Vagina (tissue), 2 donors: ENCODE data around the gene ERBB3. TPM values are rescaled to one million over a fixed set of nuclear protein-coding genes. Genes with fewer than 3 reads are reported as not detected.

Source experiments
- DNase-seq, 2 donors: peaks; one replicate each; pipeline ENCODE4 v3.0.0-alpha.2; 2017; ENCODE audit errors: extremely low spot score in 2 of 2
- H3K27ac ChIP-seq: fragments of 200-600 bp; sonication (generic); one replicate; pipeline ENCODE4 v1.5.1; 2019
- H3K27me3 ChIP-seq: fragments of 200-600 bp; sonication (generic); one replicate; pipeline ENCODE4 v1.5.1; 2019
- H3K36me3 ChIP-seq, 2 donors: fragments of 200-600 bp; sonication (generic); one replicate each; pipeline ENCODE4 v1.5.1; 2017 to 2019
- H3K4me1 ChIP-seq: fragments of 200-600 bp; sonication (generic); one replicate; pipeline ENCODE4 v1.5.1; 2019
- H3K4me3 ChIP-seq, 2 donors: fragments of 200-600 bp; sonication (generic); 1 replicate in 1 of 2; 2 replicates in 1 of 2; pipeline ENCODE4 v1.5.1; 2016 to 2019
- H3K9me3 ChIP-seq: fragments of 200-600 bp; sonication (generic); one replicate; pipeline ENCODE4 v1.5.1; 2019
- CTCF ChIP-seq, 3 experiments: fragments of 450-650 bp in 2 of 3; fragments of 200-600 bp in 1 of 3; sonication (generic) in 1 of 3; IDR thresholded peaks; one replicate each; pipeline ENCODE4 v1.5.1; 2017 to 2019; ENCODE audit warnings: antibody characterized with exemption in 3 of 3, mild to moderate bottlenecking in 2 of 3, moderate library complexity in 2 of 3
- POLR2A ChIP-seq, 2 donors: fragments of 450-650 bp; IDR thresholded peaks; one replicate each; pipeline ENCODE4 v1.6.1; 2017; ENCODE audit warnings: antibody characterized with exemption in 2 of 2, mild to moderate bottlenecking in 2 of 2, moderate library complexity in 2 of 2
- POLR2AphosphoS5 ChIP-seq, 2 donors: sonication (generic); formaldehyde crosslinking; IDR thresholded peaks; one replicate each; pipeline ENCODE4 v1.9.0; 2017; ENCODE audit warnings: antibody characterized with exemption in 2 of 2, mild to moderate bottlenecking in 2 of 2, low read depth in 1 of 2; ENCODE audit not compliant: insufficient read depth in 1 of 2
- intact Hi-C: fragments of 100-400 bp; cut with DNase I; formaldehyde crosslinking; loops from one replicate; pipeline ENCODE4 v1.15.1; 2023
- total RNA-seq: library from RNA; depleted of rRNA; stranded (reverse); fragments of >200 nt; gene quantifications from one replicate; pipeline ENCODE4 v1.2.3, GENCODE V29; 2016

Gene ERBB3
- total RNA-seq, 1 donor from 2014 or later = 53.8 TPM

- peaks cover 0 to 29% of the 10 kb centered on the region in 2 donors for H3K36me3 ChIP-seq
- H3K27me3 ChIP-seq = no peaks in the 10 kb centered on the region
- TF ChIP-seq POLR2AphosphoS5 (IDR thresholded peaks at IDR 0.05; ENCODE audit: insufficient read depth in 1 of 2, low read depth in 1 of 2) = no peak
- no peak for TF ChIP-seq CTCF (IDR thresholded peaks at IDR 0.05)
- no peak for TF ChIP-seq POLR2A (IDR thresholded peaks at IDR 0.05)
- peaks cover 35% of the 10 kb centered on the region for H3K4me1 ChIP-seq
- H3K4me3 ChIP-seq = peak overlapping the region; percentile 62 to 97
- no peak for DNase-seq
- intact Hi-C loops = no loop called here
- peak overlapping the region; percentile 85 for H3K27ac ChIP-seq
- H3K9me3 ChIP-seq = no peaks in the 10 kb centered on the region
These were observed 23.8 kb downstream of the ERBB3 start for GRCh38 chr12:56103823-56104108.

DNA sequence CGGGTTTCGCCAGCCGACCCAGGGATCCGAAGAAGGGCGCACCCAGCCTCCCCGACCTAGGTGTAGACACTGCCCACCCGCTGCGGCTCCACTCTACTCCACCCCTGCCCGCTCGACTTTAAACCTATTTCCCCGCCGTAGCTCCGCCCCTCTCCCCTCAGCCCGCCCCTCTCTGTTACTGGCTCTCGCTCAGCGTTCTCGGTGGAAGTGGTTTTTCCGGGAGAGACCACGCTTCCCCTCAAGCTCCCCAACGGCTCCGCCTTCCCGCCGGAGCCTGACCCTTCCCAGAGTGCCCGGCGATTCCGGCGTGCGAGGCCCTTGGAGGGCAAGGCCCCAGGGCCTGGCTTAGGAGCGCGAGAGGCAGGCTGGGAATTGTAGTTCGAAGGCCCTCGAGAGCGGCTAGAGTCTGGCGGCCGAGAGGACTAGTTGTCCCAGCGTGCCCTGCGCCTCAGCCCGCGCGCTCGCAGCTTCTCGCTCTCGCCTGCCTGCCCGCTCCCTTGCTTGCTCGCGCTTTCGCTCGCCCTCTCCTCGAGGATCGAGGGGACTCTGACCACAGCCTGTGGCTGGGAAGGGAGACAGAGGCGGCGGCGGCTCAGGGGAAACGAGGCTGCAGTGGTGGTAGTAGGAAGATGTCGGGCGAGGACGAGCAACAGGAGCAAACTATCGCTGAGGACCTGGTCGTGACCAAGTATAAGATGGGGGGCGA is 24.3 kb downstream of the ERBB3 start, which contains the start of gene PA2G4:
PA2G4 (plus strand) TSS at position 451 of the 706 bp plus-strand sequence; CDS start at position 630, 179 bp downstream.
- H3K9me3 ChIP-seq = no peaks in the 10 kb centered on the region
- no peaks in the 10 kb centered on the region for H3K27me3 ChIP-seq
- intact Hi-C loops = no loop called here
- peak; percentile 99 for DNase-seq
- peaks cover 0 to 34% of the 10 kb centered on the region in 2 donors for H3K36me3 ChIP-seq
- H3K4me3 ChIP-seq = peak within 1 kb of the TSS; percentile 62 to 97
- H3K27ac ChIP-seq = peak within 1 kb of the TSS; percentile 85
- H3K4me1 ChIP-seq = peaks cover 35% of the 10 kb centered on the region
- peak in 1 of 2 donors; percentile 73 for TF ChIP-seq POLR2A (IDR thresholded peaks at IDR 0.05)
- peak in 1 of 3 experiments; percentile 14 for TF ChIP-seq CTCF (IDR thresholded peaks at IDR 0.05)
- peak; percentile 98 to 99 for TF ChIP-seq POLR2AphosphoS5 (IDR thresholded peaks at IDR 0.05; ENCODE audit: insufficient read depth in 1 of 2, low read depth in 1 of 2)

DNA sequence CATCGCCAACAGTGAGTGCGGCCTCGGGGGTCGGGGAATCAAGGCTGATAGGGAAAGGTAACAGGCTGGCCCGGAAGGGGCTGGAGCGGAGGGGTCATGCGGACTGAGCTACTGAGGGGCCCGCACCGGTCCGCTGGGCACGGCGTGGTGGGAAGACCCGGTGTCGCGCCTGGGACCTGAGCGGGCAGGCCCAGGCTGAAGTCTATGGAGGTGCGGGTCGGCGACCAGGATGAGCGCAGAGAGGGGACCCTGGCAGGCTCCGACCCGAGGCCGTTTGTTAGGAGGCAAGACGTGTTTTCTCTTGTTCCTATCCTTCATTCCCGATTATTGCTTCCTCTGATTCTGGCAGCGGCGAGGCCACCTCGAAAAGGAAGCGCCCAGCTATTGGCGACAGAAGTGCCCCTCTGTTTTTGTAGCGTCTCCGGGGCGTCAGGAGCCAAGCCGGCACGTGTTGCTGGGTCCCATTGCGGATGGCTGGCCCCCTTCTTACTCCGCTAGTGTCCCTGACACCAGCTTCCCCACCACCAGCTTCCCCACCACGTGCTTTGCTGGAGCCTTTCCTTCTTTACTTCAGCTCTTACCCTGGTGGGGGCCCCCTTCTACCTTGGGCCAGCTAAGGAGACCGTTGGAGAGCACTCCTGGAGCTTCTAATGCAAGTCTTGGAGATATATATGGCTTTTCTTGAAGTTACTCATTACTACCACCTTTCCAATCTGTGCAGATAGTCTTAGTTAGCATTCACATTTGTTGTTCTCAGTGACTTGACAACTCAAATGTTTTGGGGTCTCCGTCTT is 25.0 kb downstream of the ERBB3 start:
- H3K36me3 ChIP-seq = peaks cover 0 to 42% of the 10 kb centered on the region in 2 donors
- DNase-seq = no peak
- H3K4me3 ChIP-seq = peak overlapping the region; percentile 62 to 97
- peak overlapping the region; percentile 85 for H3K27ac ChIP-seq
- intact Hi-C loops = no loop called here
- no peaks in the 10 kb centered on the region for H3K27me3 ChIP-seq
- H3K9me3 ChIP-seq = no peaks in the 10 kb centered on the region
- TF ChIP-seq CTCF (IDR thresholded peaks at IDR 0.05) = no peak
- no peak for TF ChIP-seq POLR2A (IDR thresholded peaks at IDR 0.05)
- no peak for TF ChIP-seq POLR2AphosphoS5 (IDR thresholded peaks at IDR 0.05; ENCODE audit: insufficient read depth in 1 of 2, low read depth in 1 of 2)
- peaks cover 35% of the 10 kb centered on the region for H3K4me1 ChIP-seq

DNA sequence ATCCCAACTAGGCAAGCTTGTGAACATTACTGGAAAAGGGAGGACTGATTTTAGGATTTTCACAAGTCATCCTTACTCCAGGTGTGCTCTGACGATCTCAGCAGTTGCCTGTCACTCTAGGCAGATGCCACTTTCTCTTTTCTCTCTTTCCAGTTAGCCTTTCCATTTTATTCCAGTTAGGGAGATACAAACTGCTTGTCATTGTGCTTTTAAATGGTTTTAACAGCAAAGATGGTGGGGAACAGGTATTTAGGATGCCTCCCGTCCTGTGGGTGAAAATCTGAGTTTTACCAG is 25.6 kb downstream of the ERBB3 start:
- Histone ChIP-seq H3K27ac (peak overlapping the region; percentile 85), H3K36me3 (peaks cover 0 to 47% of the 10 kb centered on the region in 2 donors), H3K4me3 (peak overlapping the region; percentile 62 to 97), H3K4me1 (peaks cover 35% of the 10 kb centered on the region), H3K27me3 (no peaks in the 10 kb centered on the region), H3K9me3 (no peaks in the 10 kb centered on the region)
- no peak for TF ChIP-seq CTCF (IDR thresholded peaks at IDR 0.05)
- no peak for TF ChIP-seq POLR2AphosphoS5 (IDR thresholded peaks at IDR 0.05; ENCODE audit: insufficient read depth in 1 of 2, low read depth in 1 of 2)
- no peak for TF ChIP-seq POLR2A (IDR thresholded peaks at IDR 0.05)
- no peak for DNase-seq
- intact Hi-C loops = no loop called here

DNA sequence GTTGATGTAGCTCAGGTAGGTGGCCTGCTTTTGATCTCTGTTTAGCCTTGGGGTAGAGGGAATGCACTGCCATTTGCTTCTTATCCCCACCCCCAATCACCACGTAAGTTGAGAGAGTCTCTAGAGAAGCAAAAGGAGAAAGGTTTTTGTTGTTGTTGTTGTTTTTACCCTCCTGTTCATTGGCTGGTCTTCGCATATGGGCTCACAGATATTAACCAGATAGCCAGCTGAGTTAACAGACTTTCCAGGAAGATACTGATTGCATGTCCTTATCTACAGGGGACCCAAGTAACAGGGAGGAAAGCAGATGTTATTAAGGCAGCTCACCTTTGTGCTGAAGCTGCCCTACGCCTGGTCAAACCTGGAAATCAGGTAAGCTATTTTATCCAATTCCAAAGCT is 27.3 kb downstream of the ERBB3 start:
- Histone ChIP-seq H3K9me3 (no peaks in the 10 kb centered on the region), H3K4me1 (peaks cover 35% of the 10 kb centered on the region), H3K36me3 (peaks cover 0 to 60% of the 10 kb centered on the region in 2 donors), H3K4me3 (no peak overlapping the region), H3K27ac (no peak overlapping the region), H3K27me3 (no peaks in the 10 kb centered on the region)
- TF ChIP-seq POLR2A (IDR thresholded peaks at IDR 0.05) (no peak), POLR2AphosphoS5 (IDR thresholded peaks at IDR 0.05; ENCODE audit: insufficient read depth in 1 of 2, low read depth in 1 of 2) (no peak), CTCF (IDR thresholded peaks at IDR 0.05) (no peak)
- DNase-seq = no peak
- intact Hi-C loops = no loop called here
